ENCODE results near the gene STIM2.

GRCh38 chr4:26995316-26995715 is 134.7 kb downstream of the STIM2 start:
- no peak for TF ChIP-seq BHLHE40 (IDR thresholded peaks at IDR 0.05; ENCODE audit: borderline replicate concordance)
- TF ChIP-seq FOXK2 (IDR thresholded peaks at IDR 0.05) = no peak
- TF ChIP-seq SUZ12 (IDR thresholded peaks at IDR 0.05) = no peak
- TF ChIP-seq FOXM1 (IDR thresholded peaks at IDR 0.05; ENCODE audit: borderline replicate concordance) = no peak
- TF ChIP-seq NFRKB (IDR thresholded peaks at IDR 0.05) = no peak
- no peak for TF ChIP-seq PKNOX1 (IDR thresholded peaks at IDR 0.05)
